ENCODE data around the gene EIF6.
"Not testable (repeated sequence)": the region's sequence is repeated elsewhere in the genome, so short reads cannot be mapped to it uniquely, and the experiment has no call there.

Gene EIF6

GRCh38 chr20:35260426-35260825 lies 24.1 kb downstream of the EIF6 start:
- DNase-seq (ENCODE audit: insufficient read length, low spot score) (no peak), FAIRE-seq (no peak)
- no peak for TF ChIP-seq POLR2A (IDR thresholded peaks at IDR 0.05; ENCODE audit: low read depth, low read length)

- DNase-seq (ENCODE audit: insufficient read length, low spot score): no peak
- no peak for TF ChIP-seq POLR2A (IDR thresholded peaks at IDR 0.05; ENCODE audit: low read depth, low read length)
- no peak for FAIRE-seq
These were observed 27.2 kb downstream of the EIF6 start for GRCh38 chr20:35257175-35257909.

- no peak for TF ChIP-seq POLR2A (IDR thresholded peaks at IDR 0.05; ENCODE audit: low read depth, low read length)
- DNase-seq (ENCODE audit: insufficient read length, low spot score) (no peak), FAIRE-seq (no peak)
These were observed 30.0 kb downstream of the EIF6 start for GRCh38 chr20:35254448-35254999.

- no peak for TF ChIP-seq POLR2A (IDR thresholded peaks at IDR 0.05; ENCODE audit: low read depth, low read length)
- no peak for FAIRE-seq
- no peak for DNase-seq (ENCODE audit: insufficient read length, low spot score)
These were observed 31.6 kb downstream of the EIF6 start for GRCh38 chr20:35253010-35253409.

- FAIRE-seq: not testable (repeated sequence)
These were observed 32.0 kb downstream of the EIF6 start for GRCh38 chr20:35252598-35252997.

GRCh38 chr20:35252037-35252461 lies 32.5 kb downstream of the EIF6 start:
- no peak for TF ChIP-seq POLR2A (IDR thresholded peaks at IDR 0.05; ENCODE audit: low read depth, low read length)
- DNase-seq (ENCODE audit: insufficient read length, low spot score) (no peak), FAIRE-seq (no peak)

More at GRCh38 chr20:35252598-35252997, 32.0 kb downstream of the EIF6 start:
- DNase-seq (ENCODE audit: insufficient read length, low spot score): not testable (repeated sequence)

- FAIRE-seq (no peak), DNase-seq (ENCODE audit: insufficient read length, low spot score) (no peak)
- no peak for TF ChIP-seq POLR2A (IDR thresholded peaks at IDR 0.05; ENCODE audit: low read depth, low read length)
These were observed 33.0 kb downstream of the EIF6 start for GRCh38 chr20:35251613-35251940.

- no peak for TF ChIP-seq POLR2A (IDR thresholded peaks at IDR 0.05; ENCODE audit: low read depth, low read length)
- FAIRE-seq (no peak), DNase-seq (ENCODE audit: insufficient read length, low spot score) (no peak)
These were observed 35.7 kb downstream of the EIF6 start for GRCh38 chr20:35248641-35249475.

- TF ChIP-seq POLR2A (IDR thresholded peaks at IDR 0.05; ENCODE audit: low read depth, low read length): no peak
- DNase-seq (ENCODE audit: insufficient read length, low spot score) (no peak), FAIRE-seq (no peak)
These were observed 37.8 kb downstream of the EIF6 start for GRCh38 chr20:35246723-35247122.

GRCh38 chr20:35243986-35244385 lies 40.6 kb downstream of the EIF6 start:
- FAIRE-seq: no peak
- DNase-seq (ENCODE audit: insufficient read length, low spot score): no peak
- TF ChIP-seq POLR2A (IDR thresholded peaks at IDR 0.05; ENCODE audit: low read depth, low read length): no peak

GRCh38 chr20:35243317-35243716 lies 41.3 kb downstream of the EIF6 start:
- DNase-seq (ENCODE audit: insufficient read length, low spot score) (no peak), FAIRE-seq (no peak)
- TF ChIP-seq POLR2A (IDR thresholded peaks at IDR 0.05; ENCODE audit: low read depth, low read length): no peak

GRCh38 chr20:35240811-35241293 lies 43.7 kb downstream of the EIF6 start:
- FAIRE-seq (no peak), DNase-seq (ENCODE audit: insufficient read length, low spot score) (no peak)
- TF ChIP-seq POLR2A (IDR thresholded peaks at IDR 0.05; ENCODE audit: low read depth, low read length): no peak

- FAIRE-seq: no peak
- DNase-seq (ENCODE audit: insufficient read length, low spot score): no peak
- TF ChIP-seq POLR2A (IDR thresholded peaks at IDR 0.05; ENCODE audit: low read depth, low read length): no peak
These were observed 44.3 kb downstream of the EIF6 start for GRCh38 chr20:35240083-35240810.

- no peak for DNase-seq (ENCODE audit: insufficient read length, low spot score)
- FAIRE-seq: no peak
- TF ChIP-seq POLR2A (IDR thresholded peaks at IDR 0.05; ENCODE audit: low read depth, low read length): no peak
These were observed 45.8 kb downstream of the EIF6 start for GRCh38 chr20:35238735-35239134.

Measured in H54 (cell line).